Type B pancreatic cell (in vitro differentiated cells): ENCODE data around the gene DOHH. TPM values are rescaled to one million over a fixed set of nuclear protein-coding genes. Genes with fewer than 3 reads are reported as not detected.

Experiments
- DNase-seq: peaks from one replicate; pipeline ENCODE4 v3.0.0; 2021; ENCODE audit warnings: mixed read lengths; ENCODE audit not compliant: unreplicated experiment; ENCODE audit errors: extremely low spot score
- H3K27ac Mint-ChIP-seq: 2 replicates; pipeline ENCODE4 v1.8.0; 2021; ENCODE audit warnings: mild to moderate bottlenecking, mixed read lengths
- H3K27me3 Mint-ChIP-seq: 2 replicates; pipeline ENCODE4 v1.8.0; 2021; ENCODE audit warnings: mixed read lengths
- H3K36me3 Mint-ChIP-seq: 2 replicates; pipeline ENCODE4 v1.8.0; 2021; ENCODE audit warnings: mixed read lengths
- H3K4me1 Mint-ChIP-seq: one replicate; pipeline ENCODE4 v1.8.0; 2021; ENCODE audit warnings: mixed read lengths; ENCODE audit not compliant: unreplicated experiment
- H3K4me3 Mint-ChIP-seq: 2 replicates; pipeline ENCODE4 v1.8.0; 2021; ENCODE audit warnings: mild to moderate bottlenecking, mixed read lengths
- H3K9me3 Mint-ChIP-seq: 2 replicates; pipeline ENCODE4 v1.8.0; 2021; ENCODE audit warnings: mixed read lengths
- CTCF ChIP-seq: fragments of 200-600 bp; sonication (generic); conservative IDR thresholded peaks from 2 replicates; pipeline ENCODE4 v1.5.0; 2021; ENCODE audit warnings: antibody characterized with exemption, mild to moderate bottlenecking
- total RNA-seq: library from RNA; stranded (reverse); gene quantifications from 2 replicates; pipeline ENCODE4 v1.2.1, GENCODE V29; 2021; ENCODE audit warnings: low replicate concordance

The DOHH gene
- total RNA-seq, 1 donor from 2014 or later: 10.8 TPM

- H3K27ac Mint-ChIP-seq: no peak overlapping the region
- H3K4me1 Mint-ChIP-seq: no peaks in the 10 kb centered on the region
- H3K4me3 Mint-ChIP-seq: no peak overlapping the region
- no peaks in the 10 kb centered on the region for H3K36me3 Mint-ChIP-seq
- no peak for DNase-seq
- no peak for TF ChIP-seq CTCF
- H3K9me3 Mint-ChIP-seq: no peaks in the 10 kb centered on the region
- no peaks in the 10 kb centered on the region for H3K27me3 Mint-ChIP-seq
These were observed 28.2 kb upstream of the DOHH start for GRCh38 chr19:3528539-3529211.

GRCh38 chr19:3528080-3528479 lies 27.6 kb upstream of the DOHH start:
- H3K4me1 Mint-ChIP-seq: no peaks in the 10 kb centered on the region
- H3K27ac Mint-ChIP-seq: no peak overlapping the region

GRCh38 chr19:3527238-3527910 lies 26.9 kb upstream of the DOHH start:
- no peak for DNase-seq
- H3K36me3 Mint-ChIP-seq: no peaks in the 10 kb centered on the region
- no peaks in the 10 kb centered on the region for H3K9me3 Mint-ChIP-seq
- TF ChIP-seq CTCF: no peak
- no peaks in the 10 kb centered on the region for H3K27me3 Mint-ChIP-seq
- no peak overlapping the region for H3K27ac Mint-ChIP-seq
- no peak overlapping the region for H3K4me3 Mint-ChIP-seq
- H3K4me1 Mint-ChIP-seq: no peaks in the 10 kb centered on the region

More at GRCh38 chr19:3528080-3528479, 27.6 kb upstream of the DOHH start:
- H3K36me3 Mint-ChIP-seq: no peaks in the 10 kb centered on the region
- H3K9me3 Mint-ChIP-seq: no peaks in the 10 kb centered on the region
- no peak overlapping the region for H3K4me3 Mint-ChIP-seq
- H3K27me3 Mint-ChIP-seq: no peaks in the 10 kb centered on the region
- DNase-seq: no peak
- no peak for TF ChIP-seq CTCF

GRCh38 chr19:3526507-3527237 lies 26.2 kb upstream of the DOHH start:
- H3K27ac Mint-ChIP-seq: no peak overlapping the region
- H3K4me1 Mint-ChIP-seq: no peaks in the 10 kb centered on the region
- no peak for DNase-seq
- H3K4me3 Mint-ChIP-seq: no peak overlapping the region
- no peaks in the 10 kb centered on the region for H3K9me3 Mint-ChIP-seq
- H3K36me3 Mint-ChIP-seq: no peaks in the 10 kb centered on the region
- no peaks in the 10 kb centered on the region for H3K27me3 Mint-ChIP-seq
- TF ChIP-seq CTCF: peak; percentile 57

GRCh38 chr19:3524904-3525451 lies 24.5 kb upstream of the DOHH start:
- H3K4me1 Mint-ChIP-seq: no peaks in the 10 kb centered on the region
- H3K27me3 Mint-ChIP-seq: no peaks in the 10 kb centered on the region
- no peak overlapping the region for H3K4me3 Mint-ChIP-seq
- no peaks in the 10 kb centered on the region for H3K9me3 Mint-ChIP-seq
- no peak for DNase-seq
- peaks cover 5% of the 10 kb centered on the region for H3K36me3 Mint-ChIP-seq
- TF ChIP-seq CTCF: no peak
- no peak overlapping the region for H3K27ac Mint-ChIP-seq
